ENCODE measurements around the gene PCGF2.

DNA sequence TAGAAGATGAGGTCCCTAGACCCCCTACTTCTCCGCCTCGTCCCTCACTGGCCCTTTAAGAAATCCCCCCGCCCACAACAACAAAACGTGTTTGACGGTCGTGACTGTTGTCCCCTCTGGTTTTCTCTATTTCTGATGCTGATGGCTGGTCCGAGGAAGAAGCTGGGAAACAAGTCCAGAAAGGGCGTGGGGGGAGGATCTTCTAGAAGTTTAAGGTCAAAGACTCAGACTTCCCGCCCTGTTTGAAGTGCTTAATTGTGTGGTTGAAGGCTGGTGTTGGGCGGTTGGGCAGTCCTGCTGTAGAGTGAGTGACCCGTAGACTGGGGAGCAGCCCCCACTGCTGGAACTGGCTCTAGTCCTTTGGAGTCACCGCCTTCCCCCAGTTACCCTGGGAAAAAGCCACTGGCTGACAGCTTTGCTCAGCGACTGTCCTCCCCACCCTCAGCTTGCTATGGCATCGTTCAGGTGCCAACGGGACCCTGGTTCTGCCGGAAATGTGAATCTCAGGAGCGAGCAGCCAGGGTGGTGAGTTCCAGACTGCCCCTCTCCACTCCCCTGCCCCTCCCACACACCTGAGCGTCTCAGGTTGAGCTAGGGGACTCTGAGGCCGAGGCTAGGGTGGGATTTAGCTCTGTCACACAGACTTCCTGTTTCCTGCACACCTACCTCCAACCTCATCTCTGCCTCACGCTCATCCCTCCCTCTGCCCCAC, 41.5 kb downstream of the PCGF2 start:
- TF ChIP-seq CHD2 (IDR thresholded peaks at IDR 0.05; ENCODE audit: low read depth, low read length) (no peak), CBX8 (IDR thresholded peaks at IDR 0.05; ENCODE audit: borderline replicate concordance, extremely low read depth, low read depth, low read length, poor library complexity, severe bottlenecking) (no peak), NBN (IDR thresholded peaks at IDR 0.05; ENCODE audit: low read depth) (no peak), SMAD1 (IDR thresholded peaks at IDR 0.05; ENCODE audit: low read depth, low read length, partially characterized antibody) (no peak), YBX1 (IDR thresholded peaks at IDR 0.05) (no peak), ETV5 (CRISPR knock-in tag; IDR thresholded peaks at IDR 0.05; ENCODE audit: low read depth) (no peak), FOS (IDR thresholded peaks at IDR 0.05; ENCODE audit: extremely low read depth, insufficient read length) (no peak), ARID2 (IDR thresholded peaks at IDR 0.05) (no peak), MTA3 (IDR thresholded peaks at IDR 0.05; ENCODE audit: borderline replicate concordance) (no peak)
- TF ChIP-seq, protein P1, sequence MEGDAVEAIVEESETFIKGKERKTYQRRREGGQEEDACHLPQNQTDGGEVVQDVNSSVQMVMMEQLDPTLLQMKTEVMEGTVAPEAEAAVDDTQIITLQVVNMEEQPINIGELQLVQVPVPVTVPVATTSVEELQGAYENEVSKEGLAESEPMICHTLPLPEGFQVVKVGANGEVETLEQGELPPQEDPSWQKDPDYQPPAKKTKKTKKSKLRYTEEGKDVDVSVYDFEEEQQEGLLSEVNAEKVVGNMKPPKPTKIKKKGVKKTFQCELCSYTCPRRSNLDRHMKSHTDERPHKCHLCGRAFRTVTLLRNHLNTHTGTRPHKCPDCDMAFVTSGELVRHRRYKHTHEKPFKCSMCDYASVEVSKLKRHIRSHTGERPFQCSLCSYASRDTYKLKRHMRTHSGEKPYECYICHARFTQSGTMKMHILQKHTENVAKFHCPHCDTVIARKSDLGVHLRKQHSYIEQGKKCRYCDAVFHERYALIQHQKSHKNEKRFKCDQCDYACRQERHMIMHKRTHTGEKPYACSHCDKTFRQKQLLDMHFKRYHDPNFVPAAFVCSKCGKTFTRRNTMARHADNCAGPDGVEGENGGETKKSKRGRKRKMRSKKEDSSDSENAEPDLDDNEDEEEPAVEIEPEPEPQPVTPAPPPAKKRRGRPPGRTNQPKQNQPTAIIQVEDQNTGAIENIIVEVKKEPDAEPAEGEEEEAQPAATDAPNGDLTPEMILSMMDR (IDR thresholded peaks at IDR 0.05 in 2 of 3, conservative IDR thresholded peaks at IDR 0.05 in 1 of 3; ENCODE audit: insufficient read depth in 2 of 3, low read depth in 1 of 3, low read length in 3 of 3) = no peak
- TF ChIP-seq, protein P2, sequence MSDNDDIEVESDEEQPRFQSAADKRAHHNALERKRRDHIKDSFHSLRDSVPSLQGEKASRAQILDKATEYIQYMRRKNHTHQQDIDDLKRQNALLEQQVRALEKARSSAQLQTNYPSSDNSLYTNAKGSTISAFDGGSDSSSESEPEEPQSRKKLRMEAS (CRISPR knock-in tag; IDR thresholded peaks at IDR 0.05) = no peak
- TF ChIP-seq, protein P3, sequence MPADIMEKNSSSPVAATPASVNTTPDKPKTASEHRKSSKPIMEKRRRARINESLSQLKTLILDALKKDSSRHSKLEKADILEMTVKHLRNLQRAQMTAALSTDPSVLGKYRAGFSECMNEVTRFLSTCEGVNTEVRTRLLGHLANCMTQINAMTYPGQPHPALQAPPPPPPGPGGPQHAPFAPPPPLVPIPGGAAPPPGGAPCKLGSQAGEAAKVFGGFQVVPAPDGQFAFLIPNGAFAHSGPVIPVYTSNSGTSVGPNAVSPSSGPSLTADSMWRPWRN (IDR thresholded peaks at IDR 0.05; ENCODE audit: low read depth) = no peak

Data from K562 (cell line).